CD4-positive, CD25-positive, alpha-beta regulatory T cell (primary cell): Measurements from ENCODE around the gene CTRB2. TPM values are rescaled to one million over a fixed set of nuclear protein-coding genes. Genes with fewer than 3 reads are reported as not detected.

Experiments
- ATAC-seq, 2 donors: fragments of 150-1000 bp; cut with Tn5 transposase; one replicate each; pipeline ENCODE4 v1.10.0; 2021; ENCODE audit warnings: low read depth in 2 of 2, moderate number of reproducible peaks in 2 of 2, moderate library complexity in 1 of 2
- DNase-seq, 3 donors: peaks; one replicate each; pipeline versions ENCODE4 v3.0.0 to v3.0.0-alpha.2; 2012 to 2022; ENCODE audit warnings: mixed read lengths in 1 of 3
- H3K27ac ChIP-seq: one replicate; pipeline ENCODE4 v1.7.0; 2013; ENCODE audit warnings: mild to moderate bottlenecking, low read length; ENCODE audit not compliant: insufficient read depth, poor library complexity, severe bottlenecking
- H3K27me3 ChIP-seq: one replicate; pipeline ENCODE4 v1.7.0; 2013; ENCODE audit warnings: low read length; ENCODE audit not compliant: control insufficient read depth, insufficient read depth
- H3K36me3 ChIP-seq: one replicate; pipeline ENCODE4 v1.7.0; 2013; ENCODE audit warnings: mild to moderate bottlenecking, low read length, moderate library complexity; ENCODE audit not compliant: control insufficient read depth, insufficient read depth
- H3K4me1 ChIP-seq: 2 replicates; pipeline ENCODE4 v1.7.0; 2013; ENCODE audit warnings: mild to moderate bottlenecking, low read length; ENCODE audit not compliant: insufficient read depth, control insufficient read depth, poor library complexity, severe bottlenecking
- H3K4me3 ChIP-seq: one replicate; pipeline ENCODE4 v1.7.0; 2013; ENCODE audit warnings: low read depth, mild to moderate bottlenecking, low read length, moderate library complexity
- H3K9me3 ChIP-seq, 2 experiments: 1 replicate in 1 of 2; 2 replicates in 1 of 2; pipeline ENCODE4 v1.7.0; 2013; ENCODE audit warnings: low read length in 2 of 2, mild to moderate bottlenecking in 1 of 2, moderate library complexity in 1 of 2; ENCODE audit not compliant: control insufficient read depth in 2 of 2
- H3K27ac Mint-ChIP-seq, 3 donors: one replicate each; pipeline ENCODE4 v1.8.0; 2020 to 2022; ENCODE audit warnings: mild to moderate bottlenecking in 3 of 3, mixed read lengths in 3 of 3, moderate library complexity in 2 of 3
- H3K27me3 Mint-ChIP-seq: one replicate; pipeline ENCODE4 v1.8.0; 2022; ENCODE audit warnings: mild to moderate bottlenecking, mixed read lengths
- H3K36me3 Mint-ChIP-seq: one replicate; pipeline ENCODE4 v1.8.0; 2020; ENCODE audit warnings: mixed read lengths
- H3K4me1 Mint-ChIP-seq, 4 donors: one replicate each; pipeline ENCODE4 v1.8.0; 2020 to 2022; ENCODE audit warnings: mixed read lengths in 4 of 4, mild to moderate bottlenecking in 1 of 4
- H3K4me3 Mint-ChIP-seq, 4 donors: one replicate each; pipeline ENCODE4 v1.8.0; 2020 to 2022; ENCODE audit warnings: mild to moderate bottlenecking in 4 of 4, mixed read lengths in 4 of 4, moderate library complexity in 3 of 4
- H3K9me3 Mint-ChIP-seq, 7 donors: one replicate each; pipeline ENCODE4 v1.8.0; 2020 to 2022; ENCODE audit warnings: mixed read lengths in 7 of 7, mild to moderate bottlenecking in 3 of 7, moderate library complexity in 2 of 7
- polyA plus RNA-seq, 4 donors: library from polyadenylated mRNA; unstranded; fragments of 300-500 nt; fragmentation: Illumina TruSeq; gene quantifications; one replicate each; pipeline ENCODE4 v1.2.3, GENCODE V29; 2021
- total RNA-seq: library from RNA; stranded (reverse); gene quantifications from one replicate; pipeline ENCODE4 v1.2.3, GENCODE V29; 2022

Gene CTRB2
- total and polyA plus RNA-seq, 5 donors from 2014 or later: not detected

DNA sequence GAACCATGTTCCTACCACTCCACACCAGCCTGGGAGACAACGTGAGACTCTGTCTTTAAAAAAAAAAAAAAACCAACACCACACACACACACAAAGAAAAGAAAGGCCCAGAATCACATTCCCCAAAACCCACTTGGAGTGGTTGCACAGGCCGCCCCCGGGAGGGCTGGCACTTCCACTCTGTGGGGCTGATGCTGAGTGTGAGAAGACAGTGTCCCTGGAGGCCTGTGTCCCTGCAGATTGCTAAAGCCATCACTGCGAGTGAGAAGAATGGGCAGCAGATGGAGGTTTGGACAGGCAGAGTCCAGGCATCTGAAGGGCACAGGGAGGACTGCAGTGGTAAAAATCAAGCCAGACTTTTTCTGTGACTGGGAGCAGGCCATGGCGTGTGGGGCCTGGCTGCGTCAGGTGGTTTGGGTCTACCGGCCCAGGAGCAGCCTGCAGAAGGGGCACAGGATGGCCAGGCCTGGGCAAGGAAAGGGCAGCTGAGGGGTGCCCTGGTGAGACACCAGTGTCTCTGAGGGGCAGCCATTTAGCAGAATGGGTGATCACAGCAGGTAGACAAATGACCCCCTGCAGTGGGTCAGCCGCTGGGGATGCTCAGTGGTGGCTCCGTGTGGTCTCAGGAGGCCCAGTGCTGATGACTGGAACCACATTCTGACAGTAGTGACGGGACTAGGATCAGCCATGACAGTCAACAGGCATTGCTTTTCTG, 13.1 kb downstream of the CTRB2 start:
- no peak overlapping the region for H3K4me3 ChIP-seq
- no peaks in the 10 kb centered on the region for H3K36me3 ChIP-seq
- no peak overlapping the region for H3K27ac Mint-ChIP-seq
- no peak overlapping the region for H3K4me3 Mint-ChIP-seq
- DNase-seq: no peak
- no peaks in the 10 kb centered on the region for H3K9me3 ChIP-seq
- no peak overlapping the region for H3K27ac ChIP-seq
- H3K4me1 Mint-ChIP-seq: no peaks in the 10 kb centered on the region
- peaks cover 0 to 3% (median 0%) of the 10 kb centered on the region in 7 donors for H3K9me3 Mint-ChIP-seq
- H3K27me3 ChIP-seq: peaks cover 5% of the 10 kb centered on the region
- no peaks in the 10 kb centered on the region for H3K36me3 Mint-ChIP-seq
- no peaks in the 10 kb centered on the region for H3K4me1 ChIP-seq
- peaks cover 27% of the 10 kb centered on the region for H3K27me3 Mint-ChIP-seq
- no peak for ATAC-seq

DNA sequence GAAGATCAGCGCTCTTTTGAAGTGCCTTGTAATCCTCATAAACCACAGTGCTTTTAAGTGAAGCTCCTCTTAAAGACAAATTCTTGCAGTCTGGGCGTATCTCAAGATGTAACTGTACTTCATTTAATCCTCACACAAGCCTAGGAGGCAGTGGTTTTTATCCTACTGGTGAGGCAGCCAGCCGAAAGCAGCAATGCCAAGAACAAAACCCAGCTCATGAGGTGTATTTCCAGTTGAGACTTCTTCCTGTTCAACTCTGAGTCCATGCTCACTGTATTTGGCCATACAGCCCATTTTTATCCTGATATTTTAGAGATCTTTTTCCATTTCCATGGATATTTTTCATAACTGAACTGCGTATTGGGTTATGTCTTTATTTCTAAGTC, 13.7 kb downstream of the CTRB2 start:
- Histone ChIP-seq H3K36me3 (no peaks in the 10 kb centered on the region), H3K4me1 (no peaks in the 10 kb centered on the region), H3K27ac (no peak overlapping the region), H3K27me3 (peaks cover 5% of the 10 kb centered on the region), H3K9me3 (no peaks in the 10 kb centered on the region), H3K4me3 (no peak overlapping the region)
- H3K27ac Mint-ChIP-seq: no peak overlapping the region
- H3K27me3 Mint-ChIP-seq: peaks cover 25% of the 10 kb centered on the region
- peaks cover 0 to 6% (median 0%) of the 10 kb centered on the region in 7 donors for H3K9me3 Mint-ChIP-seq
- H3K4me1 Mint-ChIP-seq: no peaks in the 10 kb centered on the region
- H3K4me3 Mint-ChIP-seq: no peak overlapping the region
- ATAC-seq (no peak), DNase-seq (no peak)
- no peaks in the 10 kb centered on the region for H3K36me3 Mint-ChIP-seq

GRCh38 chr16:75192606-75193264, 14.2 kb downstream of the CTRB2 start:
- no peak overlapping the region for H3K27ac Mint-ChIP-seq
- no peaks in the 10 kb centered on the region for H3K36me3 ChIP-seq
- peaks cover 23% of the 10 kb centered on the region for H3K27me3 Mint-ChIP-seq
- no peak overlapping the region for H3K4me3 Mint-ChIP-seq
- H3K9me3 ChIP-seq: no peaks in the 10 kb centered on the region
- H3K4me1 ChIP-seq: no peaks in the 10 kb centered on the region
- no peaks in the 10 kb centered on the region for H3K36me3 Mint-ChIP-seq
- H3K4me1 Mint-ChIP-seq: no peaks in the 10 kb centered on the region
- H3K9me3 Mint-ChIP-seq: peaks cover 0 to 6% (median 0%) of the 10 kb centered on the region in 7 donors
- no peak for DNase-seq
- ATAC-seq: no peak
- peaks cover 2% of the 10 kb centered on the region for H3K27me3 ChIP-seq
- no peak overlapping the region for H3K27ac ChIP-seq
- no peak overlapping the region for H3K4me3 ChIP-seq

- Mint-ChIP-seq H3K27me3 (peaks cover 13% of the 10 kb centered on the region), H3K27ac (no peak overlapping the region), H3K9me3 (peaks cover 0 to 7% (median 0%) of the 10 kb centered on the region in 7 donors), H3K4me1 (no peaks in the 10 kb centered on the region), H3K4me3 (no peak overlapping the region), H3K36me3 (no peaks in the 10 kb centered on the region)
- Histone ChIP-seq H3K4me3 (no peak overlapping the region), H3K27me3 (no peaks in the 10 kb centered on the region), H3K36me3 (no peaks in the 10 kb centered on the region), H3K4me1 (no peaks in the 10 kb centered on the region), H3K27ac (no peak overlapping the region), H3K9me3 (no peaks in the 10 kb centered on the region)
- ATAC-seq (no peak), DNase-seq (no peak)
These were observed 17.2 kb downstream of the CTRB2 start for GRCh38 chr16:75189638-75190245.

GRCh38 chr16:75188832-75189477, 18.0 kb downstream of the CTRB2 start:
- peaks cover 0 to 7% (median 0%) of the 10 kb centered on the region in 7 donors for H3K9me3 Mint-ChIP-seq
- no peak overlapping the region for H3K4me3 Mint-ChIP-seq
- ATAC-seq (no peak), DNase-seq (no peak)
- Histone ChIP-seq H3K27ac (no peak overlapping the region), H3K4me1 (no peaks in the 10 kb centered on the region), H3K27me3 (no peaks in the 10 kb centered on the region), H3K4me3 (no peak overlapping the region), H3K36me3 (no peaks in the 10 kb centered on the region), H3K9me3 (no peaks in the 10 kb centered on the region)
- no peaks in the 10 kb centered on the region for H3K4me1 Mint-ChIP-seq
- H3K27me3 Mint-ChIP-seq: peaks cover 13% of the 10 kb centered on the region
- H3K27ac Mint-ChIP-seq: no peak overlapping the region
- no peaks in the 10 kb centered on the region for H3K36me3 Mint-ChIP-seq

- peaks cover 0 to 19% (median 5%) of the 10 kb centered on the region in 7 donors for H3K9me3 Mint-ChIP-seq
- H3K36me3 Mint-ChIP-seq: no peaks in the 10 kb centered on the region
- DNase-seq (no peak), ATAC-seq (no peak)
- peaks cover 12 to 16% of the 10 kb centered on the region in 2 experiments for H3K9me3 ChIP-seq
- H3K4me3 ChIP-seq: no peak overlapping the region
- no peak overlapping the region for H3K4me3 Mint-ChIP-seq
- H3K27ac ChIP-seq: no peak overlapping the region
- H3K27ac Mint-ChIP-seq: no peak overlapping the region
- no peaks in the 10 kb centered on the region for H3K36me3 ChIP-seq
- no peaks in the 10 kb centered on the region for H3K27me3 ChIP-seq
- H3K4me1 ChIP-seq: no peaks in the 10 kb centered on the region
- no peaks in the 10 kb centered on the region for H3K4me1 Mint-ChIP-seq
- H3K27me3 Mint-ChIP-seq: peaks cover 13% of the 10 kb centered on the region
These were observed 25.3 kb downstream of the CTRB2 start for GRCh38 chr16:75181630-75182029.

DNA sequence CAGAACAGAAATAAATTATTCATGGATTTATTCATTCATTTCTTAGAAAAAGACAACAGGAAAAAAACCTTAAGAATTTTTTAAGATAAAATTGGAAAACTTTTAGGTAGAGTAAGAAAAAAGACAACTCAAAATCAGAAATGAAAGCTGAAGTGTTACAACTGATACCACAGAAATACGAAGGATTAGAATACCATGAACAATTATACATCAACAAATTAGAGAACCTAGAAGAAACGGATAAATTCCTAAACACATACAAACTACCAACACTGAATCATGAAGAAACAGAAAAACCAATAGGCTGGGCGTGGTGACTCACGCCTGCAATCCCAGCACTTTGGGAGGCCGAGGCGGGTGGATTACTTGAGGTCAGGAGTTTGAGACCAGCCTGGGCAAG, 27.8 kb downstream of the CTRB2 start:
- H3K9me3 ChIP-seq: peaks cover 22 to 38% of the 10 kb centered on the region in 2 experiments
- Mint-ChIP-seq H3K4me1 (no peaks in the 10 kb centered on the region), H3K9me3 (peaks cover 3 to 36% (median 16%) of the 10 kb centered on the region in 7 donors)

More for the DNA sequence above, 27.8 kb downstream of the CTRB2 start:
- Histone ChIP-seq H3K4me1 (no peaks in the 10 kb centered on the region), H3K36me3 (no peaks in the 10 kb centered on the region), H3K27me3 (no peaks in the 10 kb centered on the region), H3K27ac (no peak overlapping the region), H3K4me3 (no peak overlapping the region)
- ATAC-seq (no peak), DNase-seq (no peak)
- Mint-ChIP-seq H3K27ac (peak overlapping the region in 1 of 3 donors; percentile 79), H3K36me3 (no peaks in the 10 kb centered on the region), H3K27me3 (peaks cover 8% of the 10 kb centered on the region), H3K4me3 (no peak overlapping the region)
